Loucy (cell line): ENCODE results near the gene HBD.

ENCODE experiments used
- H2AFZ ChIP-seq: fragments of 200-600 bp; sonication (generic); 2 replicates; pipeline ENCODE4 v1.6.0; 2016; ENCODE audit warnings: antibody characterized with exemption, mild to moderate bottlenecking, low read length, moderate library complexity
- H3F3A ChIP-seq: fragments of 200-600 bp; 2 replicates; pipeline ENCODE4 v1.6.0; 2016; ENCODE audit warnings: antibody characterized with exemption, low read depth, mild to moderate bottlenecking
- H3K27me3 ChIP-seq: fragments of 200-600 bp; sonication (generic); 2 replicates; pipeline ENCODE4 v1.6.1; 2014; ENCODE audit warnings: low read length, mild to moderate bottlenecking; ENCODE audit not compliant: insufficient read depth, poor library complexity, severe bottlenecking
- H3K36me3 ChIP-seq: fragments of 200-600 bp; sonication (generic); 2 replicates; pipeline ENCODE4 v1.6.1; 2016; ENCODE audit warnings: low read length; ENCODE audit not compliant: insufficient read depth
- H3K4me1 ChIP-seq: fragments of 200-600 bp; sonication (generic); 2 replicates; pipeline ENCODE4 v1.5.1; 2014; ENCODE audit warnings: low read length, mild to moderate bottlenecking; ENCODE audit not compliant: insufficient read depth, poor library complexity, severe bottlenecking
- H3K4me2 ChIP-seq: fragments of 200-600 bp; sonication (generic); 2 replicates; pipeline ENCODE4 v1.6.0; 2014; ENCODE audit warnings: antibody characterized with exemption, low read length, low read depth, mild to moderate bottlenecking; ENCODE audit not compliant: poor library complexity, severe bottlenecking
- H3K4me3 ChIP-seq: fragments of 200-600 bp; sonication (generic); 2 replicates; pipeline ENCODE4 v1.5.1; 2014; ENCODE audit warnings: low read length, mild to moderate bottlenecking, mixed read lengths; ENCODE audit not compliant: poor library complexity, severe bottlenecking
- H3K79me2 ChIP-seq: fragments of 200-600 bp; sonication (generic); 2 replicates; pipeline ENCODE4 v1.6.1; 2014; ENCODE audit warnings: low read length; ENCODE audit not compliant: insufficient read depth
- H3K9ac ChIP-seq: fragments of 200-600 bp; sonication (generic); 2 replicates; pipeline ENCODE4 v1.6.0; 2014; ENCODE audit warnings: mild to moderate bottlenecking, low read depth, low read length, moderate library complexity; ENCODE audit not compliant: poor library complexity, severe bottlenecking
- H3K9me2 ChIP-seq: fragments of 200-600 bp; sonication (generic); replicated peaks from 2 replicates; pipeline ENCODE4 v1.6.1; 2016; ENCODE audit warnings: low read depth, low read length, mixed read lengths
- H3K9me3 ChIP-seq: fragments of 200-600 bp; sonication (generic); 2 replicates; pipeline ENCODE4 v1.6.1; 2014; ENCODE audit warnings: mild to moderate bottlenecking, antibody characterized with exemption, low read length, low read depth; ENCODE audit not compliant: insufficient read depth
- H4K20me1 ChIP-seq: fragments of 200-600 bp; sonication (generic); 2 replicates; pipeline ENCODE4 v1.6.0; 2014; ENCODE audit warnings: antibody characterized with exemption, low read length, mild to moderate bottlenecking; ENCODE audit not compliant: insufficient read depth, poor library complexity, severe bottlenecking
- EZH2phosphoT487 ChIP-seq: fragments of 200-600 bp; IDR thresholded peaks from 2 replicates; pipeline ENCODE4 v1.6.1; 2018; ENCODE audit warnings: antibody characterized with exemption, mild to moderate bottlenecking, moderate library complexity, borderline replicate concordance
- TF ChIP-seq, protein P1 (sequence below): fragments of 200-600 bp; sonication (generic); conservative IDR thresholded peaks from 2 replicates; pipeline ENCODE4 v1.5.1; 2014; ENCODE audit warnings: mild to moderate bottlenecking, antibody characterized with exemption, low read length

The HBD gene

GRCh38 chr11:5238486-5238885 is 4.2 kb upstream of the HBD start:
- TF ChIP-seq, protein P1, sequence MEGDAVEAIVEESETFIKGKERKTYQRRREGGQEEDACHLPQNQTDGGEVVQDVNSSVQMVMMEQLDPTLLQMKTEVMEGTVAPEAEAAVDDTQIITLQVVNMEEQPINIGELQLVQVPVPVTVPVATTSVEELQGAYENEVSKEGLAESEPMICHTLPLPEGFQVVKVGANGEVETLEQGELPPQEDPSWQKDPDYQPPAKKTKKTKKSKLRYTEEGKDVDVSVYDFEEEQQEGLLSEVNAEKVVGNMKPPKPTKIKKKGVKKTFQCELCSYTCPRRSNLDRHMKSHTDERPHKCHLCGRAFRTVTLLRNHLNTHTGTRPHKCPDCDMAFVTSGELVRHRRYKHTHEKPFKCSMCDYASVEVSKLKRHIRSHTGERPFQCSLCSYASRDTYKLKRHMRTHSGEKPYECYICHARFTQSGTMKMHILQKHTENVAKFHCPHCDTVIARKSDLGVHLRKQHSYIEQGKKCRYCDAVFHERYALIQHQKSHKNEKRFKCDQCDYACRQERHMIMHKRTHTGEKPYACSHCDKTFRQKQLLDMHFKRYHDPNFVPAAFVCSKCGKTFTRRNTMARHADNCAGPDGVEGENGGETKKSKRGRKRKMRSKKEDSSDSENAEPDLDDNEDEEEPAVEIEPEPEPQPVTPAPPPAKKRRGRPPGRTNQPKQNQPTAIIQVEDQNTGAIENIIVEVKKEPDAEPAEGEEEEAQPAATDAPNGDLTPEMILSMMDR, result no peak
- no peak for TF ChIP-seq EZH2phosphoT487
- no peak overlapping the region for H3K4me2 ChIP-seq

DNA sequence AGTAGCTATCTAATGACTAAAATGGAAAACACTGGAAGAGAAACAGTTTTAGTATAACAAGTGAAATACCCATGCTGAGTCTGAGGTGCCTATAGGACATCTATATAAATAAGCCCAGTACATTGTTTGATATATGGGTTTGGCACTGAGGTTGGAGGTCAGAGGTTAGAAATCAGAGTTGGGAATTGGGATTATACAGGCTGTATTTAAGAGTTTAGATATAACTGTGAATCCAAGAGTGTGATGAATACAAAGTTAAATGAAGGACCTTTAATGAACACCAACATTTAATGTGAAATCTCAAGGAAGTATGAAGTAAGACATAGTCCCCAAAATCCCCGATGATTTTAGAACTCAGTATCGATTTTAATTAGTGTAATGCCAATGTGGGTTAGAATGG is 3.1 kb upstream of the HBD start:
- no peak overlapping the region for H3K4me2 ChIP-seq
- no peak overlapping the region for H2AFZ ChIP-seq
- H3F3A ChIP-seq, result no peaks in the 10 kb centered on the region
- H3K9me2 ChIP-seq, result no peaks in the 10 kb centered on the region
- H3K4me3 ChIP-seq, result no peak overlapping the region
- H3K36me3 ChIP-seq, result no peaks in the 10 kb centered on the region
- no peaks in the 10 kb centered on the region for H3K9me3 ChIP-seq
- no peaks in the 10 kb centered on the region for H3K27me3 ChIP-seq
- no peak for TF ChIP-seq EZH2phosphoT487
- TF ChIP-seq, protein P1, result no peak
- no peaks in the 10 kb centered on the region for H3K79me2 ChIP-seq
- no peaks in the 10 kb centered on the region for H3K4me1 ChIP-seq
- no peaks in the 10 kb centered on the region for H4K20me1 ChIP-seq
- no peak overlapping the region for H3K9ac ChIP-seq

More at GRCh38 chr11:5238486-5238885, 4.2 kb upstream of the HBD start:
- Histone ChIP-seq H3K79me2 (no peaks in the 10 kb centered on the region), H3K4me3 (no peak overlapping the region), H3F3A (no peaks in the 10 kb centered on the region), H3K9ac (no peak overlapping the region), H3K27me3 (no peaks in the 10 kb centered on the region), H3K9me2 (no peaks in the 10 kb centered on the region), H2AFZ (no peak overlapping the region), H3K36me3 (no peaks in the 10 kb centered on the region), H3K9me3 (no peaks in the 10 kb centered on the region), H4K20me1 (no peaks in the 10 kb centered on the region), H3K4me1 (no peaks in the 10 kb centered on the region)

- Histone ChIP-seq H3K36me3 (no peaks in the 10 kb centered on the region), H3K4me2 (no peak overlapping the region), H3K9me2 (no peaks in the 10 kb centered on the region), H3K9me3 (no peaks in the 10 kb centered on the region), H4K20me1 (no peaks in the 10 kb centered on the region), H3F3A (no peaks in the 10 kb centered on the region), H3K4me1 (no peaks in the 10 kb centered on the region), H2AFZ (no peak overlapping the region), H3K27me3 (no peaks in the 10 kb centered on the region), H3K79me2 (no peaks in the 10 kb centered on the region), H3K9ac (no peak overlapping the region), H3K4me3 (no peak overlapping the region)
- TF ChIP-seq, protein P1, result no peak
- no peak for TF ChIP-seq EZH2phosphoT487
These were observed 1.2 kb upstream of the HBD start for GRCh38 chr11:5235364-5236095.
